Head of caudate nucleus (tissue), 42 donors: ENCODE data around the gene IL5.
"Not testable (repeated sequence)": the region's sequence is repeated elsewhere in the genome, so short reads cannot be mapped to it uniquely, and the experiment has no call there.

Experiments
- DNase-seq, 42 donors: peaks; one replicate each; pipeline versions ENCODE4 v3.0.0 to v3.0.0-alpha.2; 2020 to 2021; ENCODE audit warnings: mixed read lengths in 7 of 42
- intact Hi-C: fragments of 100-400 bp; cut with DNase I; formaldehyde crosslinking; loops from one replicate; pipeline ENCODE4 v1.15.0; 2022

Gene IL5

GRCh38 chr5:132543472-132544201 lies at the start of gene IL5:
IL5 (minus strand) TSS chr5:132543522; CDS start chr5:132543478, 44 bp downstream.
- DNase-seq = no peak
- intact Hi-C loops = no loop called here

GRCh38 chr5:132592521-132592920 lies 49.2 kb upstream of the IL5 start:
- intact Hi-C loops = no loop called here
- DNase-seq = no peak

- intact Hi-C loops = no loop called here
- DNase-seq = no peak
These were observed 47.8 kb upstream of the IL5 start for GRCh38 chr5:132591145-132591544.

- no peak for DNase-seq
- intact Hi-C loops = no loop called here
These were observed 46.1 kb upstream of the IL5 start for GRCh38 chr5:132589467-132589866.

GRCh38 chr5:132586063-132586462 lies 42.7 kb upstream of the IL5 start:
- intact Hi-C loops = no loop called here
- DNase-seq = no peak

- intact Hi-C loops, DNase-seq: not testable (repeated sequence)
These were observed 41.2 kb upstream of the IL5 start for GRCh38 chr5:132584560-132584959.

GRCh38 chr5:132576123-132576522 lies 32.8 kb upstream of the IL5 start:
- intact Hi-C loops = no loop called here
- DNase-seq = peak in 1 of 42 donors; percentile 12

GRCh38 chr5:132566657-132567056 lies 23.3 kb upstream of the IL5 start:
- intact Hi-C loops = no loop called here
- DNase-seq = no peak

- DNase-seq, intact Hi-C loops: not testable (repeated sequence)
These were observed 21.2 kb upstream of the IL5 start for GRCh38 chr5:132564555-132564954.

- DNase-seq = no peak
- intact Hi-C loops = no loop called here
These were observed 18.3 kb upstream of the IL5 start for GRCh38 chr5:132561601-132562000.

- no peak for DNase-seq
- intact Hi-C loops = no loop called here
These were observed 16.2 kb upstream of the IL5 start for GRCh38 chr5:132559383-132560060.

GRCh38 chr5:132557478-132558172 lies 14.3 kb upstream of the IL5 start:
- intact Hi-C loops = no loop called here

GRCh38 chr5:132556763-132557477 lies 13.6 kb upstream of the IL5 start, which contains the start of gene RAD50:
RAD50 (plus strand) TSS chr5:132556977; CDS start chr5:132557325, 348 bp downstream.
- intact Hi-C loops = no loop called here
- peak; percentile 83 to 96 (median 92) for DNase-seq

More at GRCh38 chr5:132557478-132558172, 14.3 kb upstream of the IL5 start:
- peak in 25 of 42 donors; percentile 5 to 45 (median 13) for DNase-seq

GRCh38 chr5:132556153-132556762 lies 12.9 kb upstream of the IL5 start:
- DNase-seq = peak in 2 of 42 donors; percentile 7 to 42
- intact Hi-C loops = no loop called here

GRCh38 chr5:132549576-132549975 lies 6.3 kb upstream of the IL5 start:
- DNase-seq = no peak
- intact Hi-C loops = no loop called here

- intact Hi-C loops, DNase-seq: not testable (repeated sequence)
These were observed 5.5 kb upstream of the IL5 start for GRCh38 chr5:132548834-132549233.

GRCh38 chr5:132547269-132547668 lies 3.9 kb upstream of the IL5 start:
- no peak for DNase-seq
- intact Hi-C loops = no loop called here

- intact Hi-C loops = no loop called here
- no peak for DNase-seq
These were observed 2.8 kb upstream of the IL5 start for GRCh38 chr5:132546108-132546507.

- intact Hi-C loops = no loop called here
- DNase-seq = peak in 7 of 42 donors; percentile 6 to 38 (median 18)
These were observed 2.6 kb downstream of the IL5 start for GRCh38 chr5:132540764-132541163.
